Mucosa of gallbladder (tissue), 1 donor: ENCODE measurements around the gene CRABP1. TPM values are rescaled to one million over a fixed set of nuclear protein-coding genes. Genes with fewer than 3 reads are reported as not detected.

ENCODE experiments used
- DNase-seq: peaks from one replicate; pipeline ENCODE4 v3.0.0-alpha.2; 2020; ENCODE audit warnings: low spot score
- total RNA-seq: library from RNA; stranded (reverse); gene quantifications from one replicate; pipeline ENCODE4 v1.2.1, GENCODE V29; 2021
- donor health status: DM: no; HTN: no; CAD: no.

The CRABP1 gene
- total RNA-seq, 1 donor from 2014 or later = 1.4 TPM

DNA sequence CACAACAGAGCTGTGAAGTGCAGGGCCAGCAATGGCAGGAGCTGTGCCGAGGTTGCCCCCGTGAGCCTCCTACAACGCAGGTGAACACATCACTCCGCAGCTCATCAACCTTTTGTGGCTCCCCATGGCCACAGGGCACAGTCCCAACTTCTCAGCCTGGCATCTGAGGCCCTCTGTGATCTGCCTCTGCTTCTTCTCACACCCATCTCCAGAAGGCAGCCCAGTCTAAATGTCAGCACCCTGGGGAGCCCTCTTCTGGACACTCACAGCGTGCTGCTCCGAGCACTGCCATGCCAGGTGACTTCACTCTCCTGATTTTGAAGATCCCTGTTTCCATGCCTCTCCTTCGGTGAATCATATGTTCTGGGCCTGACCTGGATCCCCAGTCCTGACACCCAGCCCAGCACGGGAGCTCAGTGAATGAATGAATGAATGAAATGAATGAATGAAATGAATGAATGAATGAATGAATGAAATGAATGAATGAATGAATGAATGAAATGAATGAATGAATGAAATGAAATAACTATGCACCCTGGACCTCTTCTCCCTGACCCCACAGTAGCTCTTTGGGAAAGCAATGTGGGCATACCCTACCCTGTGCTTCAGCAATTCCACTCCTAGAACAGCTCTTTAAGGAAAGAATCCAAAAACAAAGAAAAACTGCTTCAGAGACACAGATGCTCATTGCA lies 22.9 kb upstream of the CRABP1 start:
- peak; percentile 18 for DNase-seq

- no peak for DNase-seq
These were observed 20.6 kb upstream of the CRABP1 start for GRCh38 chr15:78319588-78319987.

- DNase-seq = no peak
These were observed 20.0 kb upstream of the CRABP1 start for GRCh38 chr15:78320183-78320582.

GRCh38 chr15:78321041-78321570 lies 19.0 kb upstream of the CRABP1 start:
- DNase-seq = no peak

- DNase-seq = no peak
These were observed 18.4 kb upstream of the CRABP1 start for GRCh38 chr15:78321786-78322185.

DNA sequence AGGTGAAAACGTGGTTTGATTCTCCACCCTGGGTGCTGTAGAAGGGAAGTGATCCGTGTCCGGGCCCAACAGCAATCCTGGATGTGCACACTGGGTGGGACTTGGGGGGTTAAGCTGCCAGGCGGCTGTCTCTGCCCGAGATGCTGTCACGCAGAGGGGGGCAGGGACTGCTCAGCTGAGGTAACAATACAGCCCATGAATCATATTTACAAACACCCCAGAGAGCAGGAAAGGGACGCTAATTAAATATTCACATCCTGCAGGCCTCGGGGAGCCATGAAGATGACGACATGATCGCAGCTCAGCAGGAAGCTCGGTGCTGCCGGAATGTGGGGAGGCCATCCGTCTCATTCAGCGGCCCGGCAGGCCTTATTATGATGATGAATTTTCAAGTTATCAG lies 17.9 kb upstream of the CRABP1 start:
- DNase-seq = no peak

GRCh38 chr15:78322724-78323521 lies 17.2 kb upstream of the CRABP1 start:
- DNase-seq = no peak

- DNase-seq = no peak
These were observed 16.5 kb upstream of the CRABP1 start for GRCh38 chr15:78323693-78324092.

GRCh38 chr15:78324144-78324543 lies 16.0 kb upstream of the CRABP1 start:
- no peak for DNase-seq

- peak; percentile 42 for DNase-seq
These were observed 14.9 kb upstream of the CRABP1 start for GRCh38 chr15:78325092-78325843.

DNA sequence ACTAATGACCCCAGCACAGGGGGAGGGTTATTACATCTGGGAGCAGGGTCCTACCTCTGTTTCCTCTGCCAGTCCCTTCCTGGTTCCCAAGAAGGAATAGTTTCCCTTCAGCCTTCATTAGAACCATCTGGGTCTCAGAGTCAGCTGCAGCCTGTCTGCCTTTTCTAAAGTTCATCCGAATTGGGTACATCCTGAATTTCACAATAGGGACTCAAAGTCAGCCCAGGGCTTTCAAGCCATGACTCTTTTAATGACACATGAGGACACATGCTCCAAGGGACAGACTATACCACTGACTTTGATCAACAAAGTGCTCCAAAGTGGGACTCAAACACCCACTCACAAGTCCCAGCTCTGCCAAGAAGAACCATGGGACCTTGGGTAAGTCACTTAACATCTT lies 12.7 kb upstream of the CRABP1 start:
- DNase-seq = no peak

GRCh38 chr15:78329625-78330024 lies 10.5 kb upstream of the CRABP1 start:
- DNase-seq = no peak

DNA sequence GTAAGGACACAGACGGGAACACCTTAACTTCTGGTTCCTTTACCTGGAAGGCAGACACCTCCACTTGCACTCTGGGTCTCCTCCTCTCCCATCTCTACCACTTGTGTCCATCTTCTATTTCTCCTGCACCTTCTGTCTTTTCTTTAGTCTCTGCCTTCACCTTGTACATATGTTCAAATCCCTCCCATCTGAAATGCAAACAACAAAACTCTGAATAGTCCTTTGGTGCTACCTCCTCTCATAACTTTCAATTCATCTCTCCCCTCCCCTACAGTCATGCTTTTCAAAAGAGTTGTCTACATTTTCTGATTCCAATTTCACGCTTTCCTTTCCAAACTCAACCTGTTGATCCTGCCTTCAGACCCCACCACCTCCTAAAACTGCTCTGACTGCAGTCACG lies 5.3 kb upstream of the CRABP1 start:
- no peak for DNase-seq

- no peak for DNase-seq
These were observed 4.2 kb upstream of the CRABP1 start for GRCh38 chr15:78335985-78336384.

DNA sequence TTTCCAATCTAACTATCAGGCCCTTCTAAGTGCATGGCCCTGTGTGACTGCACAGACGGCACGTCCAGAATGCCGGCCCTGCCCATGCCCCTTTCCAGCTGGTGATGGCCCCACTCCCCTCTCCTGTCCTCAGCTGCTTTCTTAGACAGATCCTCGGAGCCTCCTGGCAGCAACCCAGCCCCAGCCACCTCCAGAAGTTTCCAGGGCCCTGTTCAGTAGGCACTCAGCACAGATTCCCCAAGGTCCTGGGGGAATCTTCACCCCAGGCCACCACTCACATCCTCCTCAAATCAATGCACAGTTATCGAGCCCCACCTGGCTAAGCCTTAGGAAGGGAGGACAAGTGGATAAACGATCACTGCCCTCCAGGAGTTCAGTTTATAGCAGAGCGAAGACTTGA lies 1.4 kb upstream of the CRABP1 start:
- DNase-seq = no peak

- no peak for DNase-seq
These were observed 594 bp upstream of the CRABP1 start for GRCh38 chr15:78339559-78339958.

GRCh38 chr15:78341057-78341987 lies 1.2 kb downstream of the CRABP1 start:
- no peak for DNase-seq

DNA sequence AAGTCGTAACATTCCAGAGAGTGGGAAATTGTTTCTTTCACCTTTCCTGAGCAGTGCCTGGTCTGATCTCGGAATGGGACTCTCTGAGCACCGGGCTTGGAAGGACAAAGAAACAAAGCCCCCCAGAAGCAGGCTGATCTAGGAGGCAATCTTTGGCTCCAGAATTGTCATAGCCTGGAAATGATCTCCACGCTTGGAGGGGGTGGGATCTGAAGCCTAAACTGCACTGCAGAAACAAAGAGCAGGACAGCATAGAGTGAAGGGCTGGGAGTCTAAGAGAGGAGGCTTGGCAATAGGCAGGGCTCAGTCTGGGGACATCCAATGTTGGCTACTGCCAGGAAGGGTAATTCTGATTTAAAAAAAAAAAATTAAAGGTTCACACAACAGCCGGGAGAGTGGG lies 1.9 kb downstream of the CRABP1 start:
- DNase-seq = no peak

DNA sequence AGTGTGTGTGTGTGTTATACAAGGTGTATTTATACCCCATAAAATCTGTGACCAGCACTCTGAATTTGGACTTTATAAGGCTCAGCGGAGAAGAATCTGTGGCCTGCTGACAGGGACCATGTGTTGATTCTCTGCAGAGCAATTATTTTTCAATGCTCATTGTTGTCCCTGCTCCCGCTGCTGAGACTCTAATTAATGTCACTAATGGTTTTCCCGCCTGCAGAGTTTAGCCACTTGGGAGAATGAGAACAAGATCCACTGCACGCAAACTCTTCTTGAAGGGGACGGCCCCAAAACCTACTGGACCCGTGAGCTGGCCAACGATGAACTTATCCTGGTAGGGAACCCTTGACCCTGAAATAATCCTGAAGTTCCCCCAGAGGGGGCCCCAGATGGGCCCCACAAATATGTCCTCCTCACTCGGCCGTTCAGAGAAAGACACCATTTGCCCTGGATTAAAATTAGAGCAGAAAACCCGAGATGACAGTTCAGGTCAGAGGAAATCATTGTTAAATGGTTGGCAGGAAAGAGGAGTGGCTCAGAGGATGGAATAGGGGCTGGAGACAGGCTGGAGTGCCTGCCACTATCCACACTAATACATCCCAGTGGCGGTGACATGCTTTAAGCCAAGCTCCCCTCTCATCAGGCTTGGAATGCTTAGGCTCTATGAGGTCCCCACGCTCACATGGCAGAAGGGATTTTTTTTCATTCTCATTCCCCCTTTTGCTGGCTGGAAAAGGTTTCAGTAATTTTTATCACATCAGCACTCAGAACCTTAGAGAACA lies 3.3 kb downstream of the CRABP1 start:
- DNase-seq = no peak

- no peak for DNase-seq
These were observed 5.4 kb downstream of the CRABP1 start for GRCh38 chr15:78345396-78346125.
